ENCODE data around the gene WDFY4.

DNA sequence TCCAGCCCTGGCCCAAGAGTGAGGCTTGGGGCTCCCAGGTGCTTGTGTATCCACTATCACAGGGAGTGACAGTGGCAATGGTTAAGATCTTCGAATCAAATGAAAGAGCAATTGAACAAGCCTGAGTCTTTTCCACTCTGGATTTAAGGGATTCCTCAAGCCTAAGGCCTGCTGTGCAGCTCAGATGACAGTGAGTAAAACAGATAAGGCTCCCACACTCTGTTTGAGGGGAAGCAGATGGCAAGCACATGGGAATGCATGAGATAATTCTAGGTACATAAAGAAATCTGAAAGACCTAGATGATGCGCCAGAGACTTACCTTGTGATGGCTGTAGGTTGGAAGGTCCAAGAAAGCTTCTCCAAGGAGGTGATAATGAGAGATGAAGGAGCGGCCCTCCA is 159.9 kb downstream of the WDFY4 start:
- TF ChIP-seq FOXK2 (IDR thresholded peaks at IDR 0.05) (no peak), SP1 (IDR thresholded peaks at IDR 0.05) (no peak), TARDBP (IDR thresholded peaks at IDR 0.05) (no peak)

Measured in HEK293T (cell line).